Skeletal muscle satellite cell (primary cell): ENCODE results near the gene TMEM203.

Experiments used
- H3K27me3 ChIP-seq: 2 replicates; pipeline ENCODE4 v1.7.0; 2013; ENCODE audit warnings: low read length; ENCODE audit not compliant: control insufficient read depth, insufficient read depth
- H3K36me3 ChIP-seq: 2 replicates; pipeline ENCODE4 v1.7.0; 2013; ENCODE audit warnings: mild to moderate bottlenecking, control low read depth, low read length; ENCODE audit not compliant: insufficient read depth
- H3K4me1 ChIP-seq: 2 replicates; pipeline ENCODE4 v1.7.0; 2013; ENCODE audit warnings: low read length; ENCODE audit not compliant: control insufficient read depth, insufficient read depth
- H3K4me2 ChIP-seq: 2 replicates; pipeline ENCODE4 v1.7.0; 2013; ENCODE audit warnings: mild to moderate bottlenecking, low read length
- H3K4me3 ChIP-seq: 2 replicates; pipeline ENCODE4 v1.7.0; 2013; ENCODE audit warnings: low read length
- H3K9ac ChIP-seq: 2 replicates; pipeline ENCODE4 v1.7.0; 2013; ENCODE audit warnings: mild to moderate bottlenecking, low read depth, low read length, moderate library complexity
- H3K9me3 ChIP-seq: replicated peaks from 2 replicates; pipeline ENCODE4 v1.7.0; 2013; ENCODE audit warnings: mild to moderate bottlenecking, control low read depth, low read length

TMEM203 gene

DNA sequence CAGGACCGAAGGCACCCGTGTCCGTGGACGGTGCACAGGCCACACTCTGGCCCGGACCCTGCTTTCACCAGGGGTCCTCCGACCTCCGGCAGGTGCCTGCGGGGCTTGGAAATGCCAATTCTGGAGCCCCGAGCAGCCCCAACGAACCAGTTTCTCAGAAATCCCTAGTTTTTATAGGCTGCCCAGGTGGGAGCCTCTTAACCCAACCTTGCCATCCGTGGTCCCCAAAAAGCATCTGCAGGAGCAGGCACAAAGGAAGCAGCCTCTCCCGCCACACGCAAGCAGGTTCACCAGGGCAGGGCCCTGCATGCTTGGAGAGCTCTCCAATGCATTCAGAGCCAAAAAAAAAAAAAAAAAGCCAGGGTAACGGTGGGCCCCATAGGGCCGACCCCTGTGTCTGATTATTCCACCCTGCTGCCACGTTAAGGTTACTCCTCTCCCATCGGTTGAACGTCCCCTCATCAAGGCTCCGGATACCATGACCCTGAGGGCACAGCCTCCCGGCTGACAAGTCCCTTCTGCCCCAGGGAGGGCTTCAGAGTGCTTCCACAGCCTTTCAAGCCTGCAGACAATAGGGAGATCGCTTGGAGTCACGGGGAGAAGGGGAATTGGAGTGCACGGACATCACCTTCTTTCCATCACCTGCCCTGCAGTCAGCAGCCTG lies 4.1 kb downstream of the TMEM203 start:
- Histone ChIP-seq H3K36me3 (no peaks in the 10 kb centered on the region), H3K9me3 (no peaks in the 10 kb centered on the region), H3K4me2 (peak overlapping the region; percentile 95), H3K4me3 (peak overlapping the region; percentile 93), H3K9ac (peak overlapping the region; percentile 78), H3K4me1 (peaks cover 45% of the 10 kb centered on the region), H3K27me3 (no peaks in the 10 kb centered on the region)

DNA sequence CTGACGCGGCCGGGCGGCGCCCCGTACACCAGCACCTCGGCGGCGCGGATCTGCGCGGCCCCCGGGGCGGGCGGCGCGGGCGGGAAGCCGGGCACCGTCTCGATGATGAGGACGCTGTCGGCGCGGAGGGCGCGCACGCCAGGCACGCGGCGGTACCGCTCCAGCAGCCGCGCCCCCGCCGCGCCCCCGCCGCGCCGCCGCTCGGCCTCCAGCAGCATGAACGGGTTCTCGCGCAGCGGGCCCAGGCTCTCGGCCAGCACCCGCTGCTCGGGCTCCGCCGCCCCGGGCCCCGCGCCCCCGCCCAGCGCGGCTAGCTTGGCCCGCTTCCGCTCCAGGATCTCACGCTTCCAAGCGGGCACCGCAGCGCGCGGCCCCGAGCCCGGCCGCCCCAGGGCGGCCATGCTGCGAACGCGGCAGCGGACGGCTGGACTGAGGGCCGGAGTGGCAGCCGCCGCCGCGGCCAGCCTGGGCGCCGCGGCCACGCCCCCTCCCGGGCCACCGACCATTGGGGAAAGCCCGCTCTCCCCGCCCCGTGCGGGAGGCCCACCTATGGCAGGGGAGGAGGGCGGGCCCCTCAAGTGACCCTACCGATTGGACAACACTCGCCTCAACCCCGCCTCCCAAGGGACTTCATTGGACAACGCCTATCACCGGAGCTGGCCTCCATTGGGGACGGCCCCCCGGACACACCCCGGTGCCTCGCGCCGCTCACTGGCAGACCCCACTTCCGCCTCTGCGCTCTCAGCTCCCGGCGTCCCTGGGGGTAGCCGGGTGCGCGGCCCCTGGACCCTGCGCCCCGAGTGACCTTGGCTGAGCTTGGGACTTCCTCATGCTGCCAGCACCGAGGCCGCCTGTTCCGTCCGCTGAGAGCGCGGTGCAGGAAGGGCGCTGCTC lies 4.9 kb downstream of the TMEM203 start, which contains the start of gene TPRN:
Gene TPRN, minus strand, starts transcription at position 431 of the 894 bp plus-strand sequence. Its CDS starts 30 bp downstream, at position 401.
- H3K9me3 ChIP-seq, result no peaks in the 10 kb centered on the region
- no peaks in the 10 kb centered on the region for H3K36me3 ChIP-seq
- H3K4me1 ChIP-seq, result peaks cover 41% of the 10 kb centered on the region
- peak within 1 kb of the TSS; percentile 95 for H3K4me2 ChIP-seq
- no peaks in the 10 kb centered on the region for H3K27me3 ChIP-seq
- H3K9ac ChIP-seq, result peak within 1 kb of the TSS; percentile 79
- H3K4me3 ChIP-seq, result peak within 1 kb of the TSS; percentile 93

DNA sequence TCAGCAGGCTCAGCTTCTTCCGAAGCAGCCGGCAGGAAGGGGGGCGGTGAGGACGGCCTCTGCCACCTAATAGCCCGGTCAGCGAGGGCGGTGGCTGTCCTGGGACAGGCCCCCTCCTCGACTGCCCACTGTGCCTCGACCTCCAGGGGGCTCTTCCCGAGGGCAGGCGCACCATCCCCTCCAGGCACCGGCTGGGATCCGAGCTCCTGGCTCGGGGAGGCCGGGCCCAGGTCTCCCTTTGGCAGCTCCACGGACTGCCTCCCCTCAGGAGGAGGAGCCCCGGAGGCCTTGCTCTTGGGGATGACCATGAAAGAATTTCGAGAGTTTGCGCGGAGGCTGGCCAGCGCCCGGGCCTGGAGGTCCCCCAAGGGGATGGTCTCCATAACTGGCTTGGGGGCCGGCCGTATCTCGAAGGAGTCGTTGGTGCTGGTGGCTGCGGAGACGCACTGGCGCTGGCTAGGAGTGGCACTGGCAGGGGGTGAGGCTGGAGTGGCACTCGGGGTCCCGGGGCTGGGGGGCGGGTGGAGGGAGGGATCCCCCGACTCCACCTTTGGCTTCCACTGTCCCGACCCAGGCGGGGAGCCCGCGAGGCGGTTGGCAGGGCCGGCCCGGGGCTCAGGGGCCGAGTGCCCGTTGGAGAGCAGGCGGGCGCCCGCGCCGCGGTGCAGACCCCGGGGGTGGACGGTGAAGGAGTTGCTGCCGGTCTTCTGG lies 5.9 kb downstream of the TMEM203 start:
- Histone ChIP-seq H3K9me3 (no peaks in the 10 kb centered on the region), H3K4me3 (peak overlapping the region; percentile 84), H3K9ac (peak overlapping the region; percentile 44), H3K36me3 (no peaks in the 10 kb centered on the region), H3K27me3 (no peaks in the 10 kb centered on the region), H3K4me2 (peak overlapping the region; percentile 83), H3K4me1 (peaks cover 38% of the 10 kb centered on the region)

DNA sequence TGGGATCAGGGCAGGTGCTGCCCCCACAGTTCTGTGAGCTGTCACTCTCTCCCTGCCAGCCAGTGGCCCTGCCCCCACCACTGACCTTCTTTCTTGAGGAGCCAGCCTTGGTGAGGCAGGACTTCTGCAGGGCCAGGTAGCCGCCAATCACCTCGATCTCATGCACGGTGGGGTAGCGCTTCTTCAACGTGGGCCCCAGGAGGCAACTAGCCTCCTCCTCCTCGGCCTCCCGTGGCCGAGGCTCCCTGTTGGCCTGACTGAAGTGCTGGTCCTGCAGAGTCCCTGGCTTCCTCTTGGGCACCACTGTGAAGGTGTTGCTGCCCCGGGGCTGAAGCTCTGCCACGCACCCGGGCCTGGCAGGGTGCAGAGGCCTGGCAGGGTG lies 6.6 kb downstream of the TMEM203 start:
- H3K9me3 ChIP-seq, result no peaks in the 10 kb centered on the region
- H3K4me2 ChIP-seq, result peak overlapping the region; percentile 83
- H3K36me3 ChIP-seq, result no peaks in the 10 kb centered on the region
- H3K4me1 ChIP-seq, result peaks cover 32% of the 10 kb centered on the region
- peak overlapping the region; percentile 44 for H3K9ac ChIP-seq
- H3K27me3 ChIP-seq, result no peaks in the 10 kb centered on the region
- peak overlapping the region; percentile 84 for H3K4me3 ChIP-seq

DNA sequence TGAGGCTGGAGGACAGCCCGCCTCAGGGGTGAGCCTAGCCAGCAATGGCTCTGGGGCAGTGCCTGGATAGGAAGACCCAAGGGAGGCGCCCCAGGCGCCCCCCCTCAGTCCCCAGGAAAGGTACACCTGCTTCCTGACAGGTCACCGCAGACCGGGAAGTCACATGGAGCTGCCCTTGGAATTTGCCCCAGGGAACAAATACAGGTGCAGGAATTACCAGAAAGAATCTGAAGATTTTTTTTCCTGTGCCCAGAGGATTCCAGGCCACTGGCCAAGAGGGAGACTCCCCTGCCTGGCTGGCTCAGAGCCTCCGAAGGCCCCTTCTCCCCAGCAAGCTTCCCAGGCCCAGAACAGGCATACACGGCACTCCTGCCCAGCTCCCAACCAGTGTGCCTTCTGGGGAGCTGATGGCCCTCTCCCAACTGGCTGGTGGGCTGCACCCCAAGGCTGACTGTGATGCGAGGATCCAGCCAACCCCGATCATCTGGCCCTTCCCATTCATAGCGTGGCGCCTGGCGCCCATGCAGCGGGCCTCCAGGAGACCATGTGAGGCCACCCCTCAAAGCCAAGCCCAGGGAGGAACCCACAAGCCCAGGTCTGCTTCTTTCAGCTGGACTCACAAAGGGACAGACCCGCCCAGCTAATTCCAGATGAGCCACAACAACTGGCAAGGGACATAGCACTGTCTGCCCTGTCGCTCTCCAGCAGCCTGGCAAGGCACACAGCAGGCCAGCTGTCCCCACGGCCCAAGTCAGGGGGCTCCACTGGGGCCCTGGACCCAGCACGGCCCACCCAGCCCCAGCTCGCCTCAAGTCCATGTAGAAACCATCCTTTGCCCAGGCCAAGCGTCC lies 7.2 kb downstream of the TMEM203 start:
- peak overlapping the region; percentile 84 for H3K4me3 ChIP-seq
- H3K4me1 ChIP-seq, result peaks cover 30% of the 10 kb centered on the region
- peak overlapping the region; percentile 11 for H3K9ac ChIP-seq
- H3K9me3 ChIP-seq, result no peaks in the 10 kb centered on the region
- H3K36me3 ChIP-seq, result no peaks in the 10 kb centered on the region
- H3K4me2 ChIP-seq, result peak overlapping the region; percentile 83
- H3K27me3 ChIP-seq, result no peaks in the 10 kb centered on the region

DNA sequence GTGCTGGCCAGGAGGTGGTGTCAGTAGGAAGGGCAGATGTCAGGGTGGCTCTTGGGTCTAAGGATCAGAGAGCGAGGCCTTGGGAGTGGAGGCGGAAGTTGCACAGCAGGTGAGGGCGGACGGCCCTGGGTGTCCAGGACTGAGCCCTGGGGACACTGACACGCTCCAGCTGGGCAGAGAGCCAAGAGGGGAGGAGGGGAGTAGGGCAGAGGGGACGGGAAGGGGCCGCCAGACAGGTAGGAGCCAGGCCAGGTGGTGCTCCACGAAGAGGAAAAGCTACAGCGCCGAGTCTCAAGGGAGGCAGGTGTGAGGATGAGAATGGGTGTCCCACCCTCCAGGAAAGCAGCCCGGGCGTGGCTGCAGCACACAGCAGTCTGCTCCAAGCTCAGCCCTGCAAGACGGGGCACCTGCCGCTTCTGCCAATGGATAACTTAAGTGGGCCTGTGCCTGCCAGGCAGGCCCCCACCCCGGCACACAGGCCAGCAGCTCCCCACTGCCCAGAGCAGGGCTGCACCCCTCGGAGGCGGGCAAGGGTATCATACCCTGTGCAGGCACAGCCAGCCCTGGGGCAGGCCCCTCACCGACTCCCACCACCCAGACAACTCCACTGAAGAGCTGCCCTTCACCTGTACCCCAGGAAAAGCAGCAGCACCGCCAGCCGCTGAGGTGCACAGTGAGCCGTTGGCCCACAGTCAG lies 9.8 kb downstream of the TMEM203 start:
- peaks cover 18% of the 10 kb centered on the region for H3K36me3 ChIP-seq
- peaks cover 22% of the 10 kb centered on the region for H3K4me1 ChIP-seq
- H3K9me3 ChIP-seq, result no peaks in the 10 kb centered on the region
- H3K4me3 ChIP-seq, result no peak overlapping the region
- H3K27me3 ChIP-seq, result no peaks in the 10 kb centered on the region
- no peak overlapping the region for H3K9ac ChIP-seq
- H3K4me2 ChIP-seq, result no peak overlapping the region

DNA sequence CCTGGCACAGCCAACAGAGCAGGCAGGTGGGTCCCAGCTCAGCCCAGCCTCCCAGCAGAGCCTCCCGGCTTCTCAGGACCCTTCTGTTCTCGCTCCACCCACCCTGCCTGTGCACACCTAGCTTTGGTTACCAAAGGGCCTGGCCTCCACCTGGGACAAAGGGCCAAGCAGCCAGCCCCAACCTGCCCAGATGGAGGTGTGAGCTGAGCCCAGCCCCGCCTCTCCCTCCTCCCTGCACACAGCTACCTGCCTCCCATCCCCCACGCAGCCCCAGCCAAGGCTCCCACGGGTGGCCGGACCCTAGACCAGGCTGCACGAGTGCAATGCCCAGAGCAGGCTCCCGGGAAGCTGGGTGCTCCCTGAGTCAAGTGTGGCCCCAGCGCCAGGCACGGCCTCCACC lies 10.5 kb downstream of the TMEM203 start:
- Histone ChIP-seq H3K36me3 (peaks cover 25% of the 10 kb centered on the region), H3K4me2 (no peak overlapping the region), H3K9ac (no peak overlapping the region), H3K4me1 (peaks cover 26% of the 10 kb centered on the region), H3K27me3 (no peaks in the 10 kb centered on the region), H3K9me3 (no peaks in the 10 kb centered on the region), H3K4me3 (no peak overlapping the region)

DNA sequence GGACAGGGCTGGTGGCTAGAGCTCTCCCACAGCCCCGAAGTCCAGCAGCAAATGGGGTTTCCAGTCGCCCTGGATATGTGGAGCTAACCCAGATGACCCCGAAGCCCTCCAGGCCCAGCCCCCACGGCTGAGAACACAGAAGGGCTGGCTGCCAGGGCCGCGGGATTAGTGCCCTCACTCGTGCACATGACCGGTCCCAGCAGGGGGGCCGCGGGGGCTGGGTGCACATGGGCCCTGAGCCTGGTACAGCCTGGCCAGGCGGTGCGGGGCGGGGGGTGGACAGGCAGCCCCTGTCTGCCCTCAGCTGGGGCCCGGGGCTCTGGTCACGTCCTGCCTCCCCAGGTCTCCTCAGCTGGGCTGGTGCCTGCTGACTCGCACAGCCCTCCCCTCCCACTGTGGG lies 11.1 kb downstream of the TMEM203 start:
- Histone ChIP-seq H3K4me3 (no peak overlapping the region), H3K9me3 (no peaks in the 10 kb centered on the region), H3K36me3 (peaks cover 27% of the 10 kb centered on the region), H3K4me2 (no peak overlapping the region), H3K4me1 (peaks cover 28% of the 10 kb centered on the region), H3K27me3 (no peaks in the 10 kb centered on the region), H3K9ac (no peak overlapping the region)

DNA sequence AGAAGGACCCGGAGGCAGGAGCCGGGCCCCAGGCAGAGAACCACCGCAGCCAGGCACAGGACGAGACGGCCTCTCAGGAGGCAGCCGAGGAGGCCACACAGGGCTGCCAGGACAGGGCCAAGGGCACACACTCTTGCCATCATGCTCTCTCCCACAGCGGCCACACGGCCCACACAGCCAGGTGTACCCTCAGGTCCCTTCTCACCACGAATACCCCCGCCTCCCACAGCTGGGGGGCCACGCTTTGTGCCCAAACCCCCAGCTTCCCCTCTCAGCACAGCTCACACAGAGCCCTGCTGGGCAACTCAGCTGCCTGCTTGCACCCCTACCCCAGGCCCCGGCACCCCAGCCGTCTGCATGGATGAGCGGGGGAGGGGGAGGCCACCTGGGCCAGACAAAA lies 11.7 kb downstream of the TMEM203 start:
- no peak overlapping the region for H3K9ac ChIP-seq
- peaks cover 23% of the 10 kb centered on the region for H3K4me1 ChIP-seq
- H3K27me3 ChIP-seq, result no peaks in the 10 kb centered on the region
- H3K4me2 ChIP-seq, result no peak overlapping the region
- peaks cover 27% of the 10 kb centered on the region for H3K36me3 ChIP-seq
- no peak overlapping the region for H3K4me3 ChIP-seq
- no peaks in the 10 kb centered on the region for H3K9me3 ChIP-seq

DNA sequence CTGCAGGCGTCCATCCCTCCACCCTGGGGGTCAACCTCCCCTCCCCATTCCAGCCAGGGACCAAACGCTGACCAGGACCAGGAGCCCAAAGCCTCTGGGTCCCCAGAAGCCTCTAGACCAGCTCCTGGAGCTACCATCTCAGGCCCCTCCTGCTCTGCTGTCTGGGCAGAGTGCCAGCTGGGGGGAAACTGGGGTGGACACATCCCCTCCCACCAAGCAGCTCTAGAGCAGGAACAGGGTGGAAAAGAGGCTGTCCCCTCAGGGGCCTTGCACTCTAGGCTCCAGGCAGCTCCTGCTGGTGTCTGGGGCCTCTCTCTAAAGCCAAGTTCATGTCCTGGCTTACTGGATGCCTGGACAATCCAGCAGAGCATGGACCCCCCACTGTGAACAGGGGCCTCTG lies 12.6 kb downstream of the TMEM203 start:
- H3K36me3 ChIP-seq, result peaks cover 27% of the 10 kb centered on the region
- H3K27me3 ChIP-seq, result no peaks in the 10 kb centered on the region
- no peak overlapping the region for H3K9ac ChIP-seq
- no peaks in the 10 kb centered on the region for H3K9me3 ChIP-seq
- no peak overlapping the region for H3K4me2 ChIP-seq
- H3K4me1 ChIP-seq, result peaks cover 14% of the 10 kb centered on the region
- H3K4me3 ChIP-seq, result no peak overlapping the region
